A549 (cell line): ENCODE measurements around the gene SLC6A4.

Experiments
- BHLHE40 ChIP-seq: IDR thresholded peaks from 2 replicates; pipeline ENCODE4 v1.6.1; 2012; ENCODE audit warnings: low read depth, low read length, inconsistent platforms
- CHD2 ChIP-seq: fragments of 150-350 bp; IDR thresholded peaks from 2 replicates; pipeline ENCODE4 v1.6.1; 2014; ENCODE audit warnings: low read length; ENCODE audit not compliant: partially characterized antibody
- EP300 ChIP-seq, 2 experiments: fragments of >200 bp; sonication (Bioruptor Twin); formaldehyde crosslinking; IDR thresholded peaks; 2 replicates in 1 of 2; 3 replicates in 1 of 2; pipeline ENCODE4 v1.6.1; 2016 to 2017
- HOXB13 ChIP-seq: fragments of 250-450 bp; sonication (Bioruptor Pico); IDR thresholded peaks from 2 replicates; pipeline ENCODE4 v1.5.0; 2020; ENCODE audit warnings: low read depth, mild to moderate bottlenecking, moderate library complexity
- KDM1A ChIP-seq: fragments of 200-600 bp; sonication (generic); IDR thresholded peaks from 2 replicates; pipeline ENCODE4 v1.6.1; 2016; ENCODE audit warnings: low read depth, mild to moderate bottlenecking
- MAFK ChIP-seq: fragments of 450-650 bp; IDR thresholded peaks from 2 replicates; pipeline ENCODE4 v1.6.1; 2014; ENCODE audit not compliant: partially characterized antibody
- MAX ChIP-seq: IDR thresholded peaks from 2 replicates; pipeline ENCODE4 v1.6.1; 2012
- POLR2A ChIP-seq: IDR thresholded peaks from 2 replicates; pipeline ENCODE4 v1.6.1; 2012; ENCODE audit warnings: mild to moderate bottlenecking, low read length
- RAD21 ChIP-seq, 2 experiments: fragments of >200 bp in 1 of 2; sonication (Bioruptor Twin) in 1 of 2; formaldehyde crosslinking in 1 of 2; IDR thresholded peaks in 1 of 2; conservative IDR thresholded peaks in 1 of 2; 2 replicates in 1 of 2; 3 replicates in 1 of 2; pipeline ENCODE4 v1.6.1; 2012 to 2018; ENCODE audit warnings: inconsistent platforms in 1 of 2
- RARB ChIP-seq: fragments of 250-450 bp; sonication (Bioruptor Pico); IDR thresholded peaks from 2 replicates; pipeline ENCODE4 v1.8.0; 2021; ENCODE audit warnings: mild to moderate bottlenecking, moderate library complexity
- TF ChIP-seq, protein P1 (sequence below): fragments of >200 bp; sonication (Bioruptor Twin); formaldehyde crosslinking; IDR thresholded peaks from 3 replicates; pipeline ENCODE4 v1.5.1; 2016
- TF ChIP-seq, protein P2 (sequence below): fragments of 200-600 bp; sonication (generic); IDR thresholded peaks from 2 replicates; pipeline ENCODE4 v1.6.1; 2016; ENCODE audit warnings: antibody characterized with exemption, mild to moderate bottlenecking, moderate library complexity
- TF ChIP-seq, protein P3 (sequence below): fragments of >200 bp; sonication (Bioruptor Twin); formaldehyde crosslinking; IDR thresholded peaks from 2 replicates; pipeline ENCODE4 v1.6.1; 2016
- TF ChIP-seq, protein P4 (sequence below): IDR thresholded peaks from 2 replicates; pipeline ENCODE4 v1.6.1; 2012

DNA sequence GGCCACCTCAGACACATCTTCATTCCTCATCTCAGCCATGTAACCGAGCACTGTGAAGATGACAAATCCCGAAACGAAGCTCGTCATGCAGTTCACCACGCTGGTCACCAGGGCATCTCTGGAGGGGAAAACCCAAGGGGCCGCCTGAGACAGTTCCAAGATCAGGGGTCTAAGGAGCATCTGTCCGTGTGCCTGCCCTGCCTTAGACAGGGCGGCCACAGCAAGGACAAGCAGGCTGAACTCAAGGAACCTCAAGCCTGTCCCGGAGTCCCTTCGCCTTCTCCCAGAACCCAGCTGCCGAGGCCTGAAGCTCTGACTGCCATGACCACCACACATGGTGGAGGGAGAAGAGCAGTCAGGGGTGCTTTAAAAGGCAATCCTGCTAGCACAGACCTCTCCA, 22.7 kb downstream of the SLC6A4 start:
- no peak for TF ChIP-seq RAD21 (conservative IDR thresholded peaks at IDR 0.05 in 1 of 2, IDR thresholded peaks at IDR 0.05 in 1 of 2)
- no peak for TF ChIP-seq EP300 (IDR thresholded peaks at IDR 0.05)
- TF ChIP-seq, protein P1, sequence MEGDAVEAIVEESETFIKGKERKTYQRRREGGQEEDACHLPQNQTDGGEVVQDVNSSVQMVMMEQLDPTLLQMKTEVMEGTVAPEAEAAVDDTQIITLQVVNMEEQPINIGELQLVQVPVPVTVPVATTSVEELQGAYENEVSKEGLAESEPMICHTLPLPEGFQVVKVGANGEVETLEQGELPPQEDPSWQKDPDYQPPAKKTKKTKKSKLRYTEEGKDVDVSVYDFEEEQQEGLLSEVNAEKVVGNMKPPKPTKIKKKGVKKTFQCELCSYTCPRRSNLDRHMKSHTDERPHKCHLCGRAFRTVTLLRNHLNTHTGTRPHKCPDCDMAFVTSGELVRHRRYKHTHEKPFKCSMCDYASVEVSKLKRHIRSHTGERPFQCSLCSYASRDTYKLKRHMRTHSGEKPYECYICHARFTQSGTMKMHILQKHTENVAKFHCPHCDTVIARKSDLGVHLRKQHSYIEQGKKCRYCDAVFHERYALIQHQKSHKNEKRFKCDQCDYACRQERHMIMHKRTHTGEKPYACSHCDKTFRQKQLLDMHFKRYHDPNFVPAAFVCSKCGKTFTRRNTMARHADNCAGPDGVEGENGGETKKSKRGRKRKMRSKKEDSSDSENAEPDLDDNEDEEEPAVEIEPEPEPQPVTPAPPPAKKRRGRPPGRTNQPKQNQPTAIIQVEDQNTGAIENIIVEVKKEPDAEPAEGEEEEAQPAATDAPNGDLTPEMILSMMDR = no peak
- TF ChIP-seq CHD2 = no peak
- TF ChIP-seq, protein P2, sequence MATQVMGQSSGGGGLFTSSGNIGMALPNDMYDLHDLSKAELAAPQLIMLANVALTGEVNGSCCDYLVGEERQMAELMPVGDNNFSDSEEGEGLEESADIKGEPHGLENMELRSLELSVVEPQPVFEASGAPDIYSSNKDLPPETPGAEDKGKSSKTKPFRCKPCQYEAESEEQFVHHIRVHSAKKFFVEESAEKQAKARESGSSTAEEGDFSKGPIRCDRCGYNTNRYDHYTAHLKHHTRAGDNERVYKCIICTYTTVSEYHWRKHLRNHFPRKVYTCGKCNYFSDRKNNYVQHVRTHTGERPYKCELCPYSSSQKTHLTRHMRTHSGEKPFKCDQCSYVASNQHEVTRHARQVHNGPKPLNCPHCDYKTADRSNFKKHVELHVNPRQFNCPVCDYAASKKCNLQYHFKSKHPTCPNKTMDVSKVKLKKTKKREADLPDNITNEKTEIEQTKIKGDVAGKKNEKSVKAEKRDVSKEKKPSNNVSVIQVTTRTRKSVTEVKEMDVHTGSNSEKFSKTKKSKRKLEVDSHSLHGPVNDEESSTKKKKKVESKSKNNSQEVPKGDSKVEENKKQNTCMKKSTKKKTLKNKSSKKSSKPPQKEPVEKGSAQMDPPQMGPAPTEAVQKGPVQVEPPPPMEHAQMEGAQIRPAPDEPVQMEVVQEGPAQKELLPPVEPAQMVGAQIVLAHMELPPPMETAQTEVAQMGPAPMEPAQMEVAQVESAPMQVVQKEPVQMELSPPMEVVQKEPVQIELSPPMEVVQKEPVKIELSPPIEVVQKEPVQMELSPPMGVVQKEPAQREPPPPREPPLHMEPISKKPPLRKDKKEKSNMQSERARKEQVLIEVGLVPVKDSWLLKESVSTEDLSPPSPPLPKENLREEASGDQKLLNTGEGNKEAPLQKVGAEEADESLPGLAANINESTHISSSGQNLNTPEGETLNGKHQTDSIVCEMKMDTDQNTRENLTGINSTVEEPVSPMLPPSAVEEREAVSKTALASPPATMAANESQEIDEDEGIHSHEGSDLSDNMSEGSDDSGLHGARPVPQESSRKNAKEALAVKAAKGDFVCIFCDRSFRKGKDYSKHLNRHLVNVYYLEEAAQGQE = no peak
- TF ChIP-seq POLR2A = no peak
- no peak for TF ChIP-seq HOXB13 (CRISPR knock-in tag)
- no peak for TF ChIP-seq MAX
- TF ChIP-seq MAFK = no peak
- TF ChIP-seq BHLHE40 = no peak
- TF ChIP-seq, protein P3, sequence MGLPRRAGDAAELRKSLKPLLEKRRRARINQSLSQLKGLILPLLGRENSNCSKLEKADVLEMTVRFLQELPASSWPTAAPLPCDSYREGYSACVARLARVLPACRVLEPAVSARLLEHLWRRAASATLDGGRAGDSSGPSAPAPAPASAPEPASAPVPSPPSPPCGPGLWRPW = no peak
- TF ChIP-seq, protein P4, sequence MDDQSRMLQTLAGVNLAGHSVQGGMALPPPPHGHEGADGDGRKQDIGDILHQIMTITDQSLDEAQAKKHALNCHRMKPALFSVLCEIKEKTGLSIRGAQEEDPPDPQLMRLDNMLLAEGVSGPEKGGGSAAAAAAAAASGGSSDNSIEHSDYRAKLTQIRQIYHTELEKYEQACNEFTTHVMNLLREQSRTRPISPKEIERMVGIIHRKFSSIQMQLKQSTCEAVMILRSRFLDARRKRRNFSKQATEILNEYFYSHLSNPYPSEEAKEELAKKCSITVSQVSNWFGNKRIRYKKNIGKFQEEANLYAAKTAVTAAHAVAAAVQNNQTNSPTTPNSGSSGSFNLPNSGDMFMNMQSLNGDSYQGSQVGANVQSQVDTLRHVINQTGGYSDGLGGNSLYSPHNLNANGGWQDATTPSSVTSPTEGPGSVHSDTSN = no peak
- TF ChIP-seq KDM1A = no peak
- no peak for TF ChIP-seq RARB
